GM20431 (cell line): Measurements from ENCODE around the gene CRYBG1.
"Not testable (repeated sequence)": the region's sequence is repeated elsewhere in the genome, so short reads cannot be mapped to it uniquely, and the experiment has no call there.

Experiments
- in situ Hi-C: fragments of 300-500 bp; cut with MseI, MboI; formaldehyde crosslinking; loops from one replicate; pipeline ENCODE4 v1.15.0; 2020; ENCODE audit warnings: low sequenced_read_pairs; ENCODE audit not compliant: unreplicated experiment

CRYBG1 gene

DNA sequence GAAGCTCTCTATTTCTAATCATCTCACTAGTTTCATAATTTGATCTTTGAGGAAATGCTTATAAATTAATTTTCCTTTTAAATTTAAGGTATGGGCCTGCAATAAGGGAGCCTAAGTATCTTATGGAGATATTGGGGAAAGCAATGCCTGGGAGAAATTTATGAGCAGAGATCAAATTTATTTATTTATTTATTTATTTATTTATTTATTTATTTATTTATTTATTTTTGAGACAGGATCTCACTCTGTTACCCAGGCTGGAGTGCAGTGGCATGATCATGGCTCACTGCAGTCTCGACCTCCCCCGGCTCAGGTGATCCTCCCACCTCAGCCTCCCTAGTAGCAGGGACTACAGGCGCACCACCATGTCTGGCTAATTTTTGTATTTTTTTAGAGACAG, 155.1 kb downstream of the CRYBG1 start:
- in situ Hi-C loops, result not testable (repeated sequence)

DNA sequence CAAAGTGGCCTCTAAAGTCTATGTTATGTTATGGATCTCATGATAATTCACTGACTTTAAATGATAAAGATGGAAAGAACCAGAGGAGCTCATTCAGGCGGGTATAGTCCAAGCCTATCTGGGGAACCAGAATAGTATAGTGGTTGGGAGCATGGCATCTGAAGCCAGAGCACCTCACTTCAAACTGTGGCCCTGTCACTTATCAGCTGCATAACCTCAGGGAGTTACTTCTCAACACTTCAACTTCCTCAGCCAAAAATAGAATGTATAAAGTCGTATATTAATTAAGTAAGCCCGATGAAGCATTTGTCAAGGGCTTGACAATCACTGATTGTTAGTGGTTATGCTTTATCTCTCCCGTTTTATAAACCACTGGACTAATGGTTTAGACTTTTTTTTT, 156.1 kb downstream of the CRYBG1 start:
- in situ Hi-C loops, result no loop called here

DNA sequence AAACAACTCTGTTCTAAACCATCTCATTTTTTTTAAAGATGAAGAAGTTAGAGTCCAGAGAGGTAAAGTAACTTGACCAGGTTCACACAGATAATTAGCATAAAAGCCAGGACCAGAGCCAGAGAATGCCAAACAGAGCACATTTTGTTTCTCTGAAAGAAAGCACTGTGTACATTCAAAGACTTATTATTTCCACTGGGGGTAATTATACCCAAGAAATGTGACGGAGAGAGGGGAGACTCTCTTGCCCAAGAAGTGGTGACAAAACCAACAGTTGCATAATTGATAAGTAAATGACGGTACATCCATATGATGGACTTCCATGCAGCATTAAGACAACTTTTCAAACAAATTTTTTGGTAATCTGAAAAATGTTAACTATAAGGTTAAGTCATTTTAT, 157.2 kb downstream of the CRYBG1 start:
- in situ Hi-C loops, result no loop called here

DNA sequence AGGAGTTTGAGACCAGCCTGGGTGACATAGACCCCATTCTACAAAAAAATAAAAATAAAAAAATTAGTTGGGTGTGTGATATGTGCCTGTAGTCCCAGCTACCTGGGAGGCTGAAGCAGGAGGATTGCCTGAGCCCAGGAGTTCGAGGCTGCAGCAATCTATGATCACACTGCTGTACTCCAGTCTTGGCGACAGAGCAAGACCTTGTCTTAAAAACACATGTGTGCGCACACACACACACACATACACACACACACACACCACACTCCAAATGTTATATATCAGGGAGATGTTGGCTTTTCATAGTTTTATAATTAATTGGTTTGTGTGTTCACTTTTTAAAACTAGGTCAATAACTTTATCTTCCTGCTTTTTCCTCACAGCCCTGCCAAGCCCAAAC, 158.2 kb downstream of the CRYBG1 start:
- in situ Hi-C loops, result no loop called here

DNA sequence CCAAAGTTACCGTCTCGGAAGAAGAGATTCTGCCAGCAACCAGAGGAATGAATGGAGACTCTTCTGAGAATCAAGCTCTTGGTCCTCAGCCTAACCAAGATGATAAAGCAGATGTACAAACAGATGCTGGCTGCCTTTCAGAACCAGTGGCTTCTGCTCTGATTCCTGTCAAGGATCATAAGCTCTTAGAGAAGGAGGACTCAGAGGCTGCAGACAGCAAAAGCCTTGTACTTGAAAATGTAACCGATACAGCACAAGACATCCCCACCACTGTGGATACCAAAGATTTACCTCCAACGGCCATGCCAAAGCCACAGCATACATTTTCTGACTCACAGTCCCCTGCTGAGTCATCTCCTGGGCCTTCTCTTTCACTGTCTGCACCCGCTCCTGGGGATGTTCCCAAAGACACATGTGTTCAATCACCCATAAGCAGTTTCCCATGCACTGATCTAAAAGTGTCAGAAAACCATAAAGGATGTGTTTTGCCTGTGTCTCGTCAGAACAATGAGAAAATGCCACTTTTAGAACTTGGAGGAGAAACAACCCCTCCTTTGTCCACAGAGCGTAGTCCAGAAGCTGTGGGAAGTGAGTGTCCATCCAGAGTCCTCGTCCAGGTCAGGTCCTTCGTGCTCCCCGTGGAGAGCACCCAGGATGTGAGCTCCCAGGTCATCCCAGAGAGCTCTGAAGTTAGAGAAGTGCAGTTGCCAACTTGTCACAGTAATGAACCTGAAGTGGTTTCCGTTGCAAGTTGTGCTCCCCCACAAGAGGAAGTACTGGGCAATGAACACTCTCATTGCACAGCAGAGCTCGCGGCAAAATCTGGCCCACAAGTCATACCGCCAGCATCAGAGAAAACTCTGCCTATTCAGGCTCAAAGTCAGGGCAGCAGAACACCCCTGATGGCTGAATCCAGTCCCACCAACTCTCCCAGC, 159.2 kb downstream of the CRYBG1 start:
- in situ Hi-C loops, result no loop called here

DNA sequence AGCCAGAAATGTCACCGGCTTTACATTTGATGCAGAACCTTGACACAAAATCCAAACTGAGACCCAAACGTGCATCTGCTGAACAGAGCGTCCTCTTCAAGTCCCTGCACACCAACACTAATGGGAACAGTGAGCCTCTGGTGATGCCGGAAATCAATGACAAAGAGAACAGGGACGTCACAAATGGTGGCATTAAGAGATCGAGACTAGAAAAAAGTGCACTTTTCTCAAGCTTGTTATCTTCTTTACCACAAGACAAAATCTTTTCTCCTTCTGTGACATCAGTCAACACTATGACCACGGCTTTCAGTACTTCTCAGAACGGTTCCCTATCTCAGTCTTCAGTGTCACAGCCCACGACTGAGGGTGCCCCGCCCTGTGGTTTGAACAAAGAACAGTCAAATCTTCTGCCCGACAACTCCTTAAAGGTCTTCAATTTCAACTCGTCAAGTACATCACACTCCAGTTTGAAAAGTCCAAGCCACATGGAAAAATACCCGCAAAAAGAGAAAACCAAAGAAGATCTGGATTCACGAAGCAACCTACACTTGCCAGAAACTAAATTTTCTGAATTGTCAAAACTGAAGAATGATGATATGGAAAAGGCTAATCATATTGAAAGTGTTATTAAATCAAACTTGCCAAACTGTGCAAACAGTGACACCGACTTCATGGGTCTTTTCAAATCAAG, 160.3 kb downstream of the CRYBG1 start:
- in situ Hi-C loops, result no loop called here

DNA sequence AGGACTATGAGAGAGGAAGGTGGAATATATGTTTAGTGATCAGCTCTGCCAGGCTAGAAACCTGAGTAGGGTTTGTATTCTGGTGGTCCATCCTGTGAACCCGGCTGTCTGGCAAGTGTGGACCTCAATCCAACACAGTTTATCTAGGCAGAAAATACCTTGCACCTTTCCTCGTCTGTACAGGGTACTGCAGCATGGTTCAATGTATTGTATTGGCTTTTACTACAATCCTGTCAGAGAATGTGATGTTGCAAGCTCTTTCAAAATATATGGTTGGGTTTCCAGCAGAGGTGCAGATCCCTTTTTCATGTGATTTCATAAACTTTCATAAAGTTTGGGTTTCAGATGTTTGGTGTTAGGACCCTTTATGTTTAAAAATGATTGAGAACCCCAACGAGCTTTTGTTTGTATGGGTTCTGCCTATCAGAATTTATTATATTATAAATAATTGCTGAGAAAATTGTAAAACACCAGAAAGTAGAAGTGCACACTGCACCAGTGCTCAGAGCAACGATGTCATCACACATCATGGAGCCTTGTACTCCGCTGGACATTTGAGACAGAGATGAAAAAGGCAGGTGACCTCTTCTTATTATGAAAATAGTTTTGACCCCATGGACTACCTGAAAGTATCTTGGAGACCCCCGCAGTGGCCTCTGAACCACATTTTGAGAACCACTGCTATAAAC, 162.2 kb downstream of the CRYBG1 start:
- in situ Hi-C loops, result no loop called here

DNA sequence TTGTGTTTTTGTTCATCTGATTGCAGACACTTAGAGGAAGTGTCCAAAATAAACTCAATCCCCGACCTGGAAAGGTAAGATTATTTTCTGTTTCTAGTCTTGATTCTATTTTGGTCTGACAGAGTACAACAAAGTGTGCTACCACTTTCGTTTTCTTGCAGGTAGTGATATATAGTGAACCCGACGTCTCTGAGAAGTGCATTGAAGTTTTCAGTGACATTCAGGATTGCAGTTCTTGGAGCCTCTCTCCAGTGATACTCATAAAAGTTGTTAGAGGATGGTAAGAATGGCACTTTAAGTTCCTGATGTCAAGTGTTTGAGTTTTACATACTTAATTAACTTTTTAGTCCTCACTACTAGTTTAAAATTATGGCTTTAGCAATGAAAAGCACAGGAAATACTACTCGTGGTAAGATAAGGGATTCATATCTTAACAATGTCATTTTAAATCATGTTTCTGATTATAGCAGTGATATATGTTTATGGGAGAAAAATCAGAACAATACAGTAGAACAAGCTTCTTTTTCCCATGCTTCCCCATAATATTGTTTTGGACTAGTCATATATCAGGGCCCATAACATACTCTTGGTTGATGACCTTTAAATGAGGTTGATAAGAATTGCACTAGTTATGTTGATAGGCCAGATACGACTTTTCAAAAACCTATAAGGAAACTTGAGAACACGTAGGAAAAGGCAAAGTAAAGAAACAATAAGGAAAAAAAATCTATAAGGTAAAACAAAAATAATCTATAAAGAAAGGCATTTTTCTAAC, 164.8 kb downstream of the CRYBG1 start:
- in situ Hi-C loops, result no loop called here

DNA sequence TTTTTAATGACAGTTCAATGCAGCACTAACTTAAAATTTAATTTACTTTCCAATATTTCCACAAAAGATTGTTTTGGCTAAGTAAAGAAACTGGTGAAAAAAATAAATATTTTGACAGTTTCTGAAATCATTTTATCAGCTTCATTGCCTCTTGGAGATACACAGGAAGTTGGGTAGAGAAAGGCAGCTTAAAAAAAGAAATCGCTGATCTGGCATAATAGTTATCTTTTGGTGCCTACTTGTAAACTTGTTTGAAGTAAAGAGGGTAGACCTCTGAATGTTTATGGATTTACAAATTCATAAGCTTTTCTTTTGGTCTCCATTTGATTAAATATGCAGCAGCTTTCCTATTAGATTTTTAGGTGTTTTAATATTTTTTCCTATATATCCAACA, 165.4 kb downstream of the CRYBG1 start:
- in situ Hi-C loops, result no loop called here

DNA sequence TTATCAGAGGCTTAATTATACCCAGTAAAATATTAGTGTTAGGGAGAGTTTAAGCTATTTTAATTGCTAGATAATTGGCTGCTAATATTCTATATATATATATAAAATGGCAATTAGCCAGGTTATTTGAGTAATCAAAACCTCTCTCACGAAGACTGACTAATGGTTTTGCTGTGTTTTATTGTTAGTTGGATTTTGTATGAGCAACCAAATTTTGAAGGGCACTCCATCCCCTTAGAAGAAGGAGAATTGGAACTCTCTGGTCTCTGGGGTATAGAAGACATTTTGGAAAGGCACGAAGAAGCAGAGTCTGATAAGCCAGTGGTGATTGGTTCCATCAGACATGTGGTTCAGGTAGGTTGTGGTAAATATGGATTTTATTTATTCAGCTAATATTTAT, 166.6 kb downstream of the CRYBG1 start:
- in situ Hi-C loops, result no loop called here

DNA sequence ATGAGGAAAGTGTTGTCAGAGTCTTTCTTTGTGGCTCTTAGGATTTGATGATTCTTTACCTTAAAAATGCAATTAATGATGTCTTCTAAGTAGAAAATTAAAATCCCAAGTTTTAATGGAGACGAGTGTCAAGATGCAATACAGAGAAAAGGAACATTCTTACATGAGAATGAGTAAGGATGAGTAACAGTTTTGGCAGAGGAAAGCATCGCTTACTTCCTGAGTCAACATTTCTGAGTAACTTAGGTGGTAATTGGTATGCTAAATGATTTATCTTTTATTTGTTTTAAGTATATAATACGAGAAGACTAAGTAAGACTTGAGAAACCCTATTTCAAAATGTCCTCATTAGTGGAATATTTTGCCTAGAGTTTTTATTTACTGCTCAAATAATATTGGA, 167.5 kb downstream of the CRYBG1 start:
- in situ Hi-C loops, result no loop called here

DNA sequence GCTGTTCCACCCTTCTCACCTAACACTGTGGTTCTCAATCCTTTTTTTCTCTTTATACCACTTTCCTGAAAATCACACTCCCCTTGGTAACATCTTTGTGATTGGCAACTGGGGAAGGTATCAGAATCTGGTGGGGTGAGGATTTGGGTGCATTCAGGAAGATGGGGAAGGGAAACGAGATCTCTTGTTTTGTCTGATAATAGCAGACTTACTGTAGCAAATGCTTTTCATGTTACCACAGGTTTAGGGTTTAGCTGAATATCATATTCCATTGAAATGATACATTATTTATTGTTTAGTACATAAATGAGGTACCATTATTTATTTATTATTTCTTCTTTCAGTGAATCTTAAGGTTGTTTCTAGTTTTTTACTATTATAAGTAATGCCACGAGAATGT, 168.0 kb downstream of the CRYBG1 start:
- in situ Hi-C loops, result no loop called here

DNA sequence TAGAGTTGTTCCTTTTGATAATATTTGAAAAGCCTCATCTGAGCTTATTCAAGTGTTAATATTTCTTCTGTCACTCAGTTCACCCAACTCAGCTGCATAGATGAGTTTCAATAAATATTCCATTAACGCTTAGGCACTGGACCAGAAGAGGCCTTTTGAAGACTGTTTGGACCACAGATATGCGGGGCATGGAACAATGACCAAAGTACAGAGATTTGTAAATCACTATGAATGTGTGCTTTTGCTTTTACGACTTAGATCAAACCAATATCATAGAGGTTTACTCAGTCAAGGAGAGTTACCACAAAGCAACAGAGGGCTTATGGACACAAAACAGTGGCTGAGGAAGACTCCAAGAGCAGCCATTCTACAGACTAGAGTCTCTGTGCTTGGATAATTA, 168.9 kb downstream of the CRYBG1 start:
- in situ Hi-C loops, result no loop called here

DNA sequence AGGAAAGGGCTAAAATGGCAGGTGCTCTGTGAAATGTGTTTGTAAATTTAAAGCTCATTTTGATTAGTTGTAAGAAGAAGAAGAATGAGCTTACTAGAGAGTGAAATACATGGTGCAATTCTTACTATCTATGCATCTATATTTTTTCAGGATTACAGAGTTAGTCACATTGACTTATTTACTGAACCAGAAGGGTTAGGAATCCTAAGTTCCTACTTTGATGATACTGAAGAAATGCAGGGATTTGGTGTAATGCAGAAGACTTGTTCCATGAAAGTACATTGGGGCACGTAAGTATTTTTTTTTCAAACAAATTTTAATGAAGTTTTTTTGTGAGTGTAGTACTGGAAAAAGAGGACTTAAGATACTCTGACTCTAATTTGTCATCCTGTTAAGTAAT, 169.5 kb downstream of the CRYBG1 start:
- in situ Hi-C loops, result no loop called here

DNA sequence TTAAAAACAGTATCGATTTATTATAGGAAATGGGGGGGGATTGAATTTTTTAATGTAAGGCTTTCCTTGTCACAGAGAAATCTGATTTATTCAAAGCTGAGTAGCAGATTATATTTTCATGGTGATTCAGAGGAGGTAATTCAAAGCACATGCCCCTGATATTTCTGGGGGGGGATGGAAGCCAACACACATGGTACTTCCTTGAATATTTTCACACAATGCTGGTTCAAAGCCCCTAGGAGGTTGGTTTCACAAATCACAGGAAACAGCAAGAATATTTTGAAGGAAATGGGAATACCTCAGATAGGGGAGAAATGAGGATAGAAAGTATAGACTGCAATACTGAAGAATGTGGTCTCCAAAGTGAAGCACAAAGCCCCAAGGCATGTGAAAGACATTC, 170.0 kb downstream of the CRYBG1 start:
- in situ Hi-C loops, result no loop called here

DNA sequence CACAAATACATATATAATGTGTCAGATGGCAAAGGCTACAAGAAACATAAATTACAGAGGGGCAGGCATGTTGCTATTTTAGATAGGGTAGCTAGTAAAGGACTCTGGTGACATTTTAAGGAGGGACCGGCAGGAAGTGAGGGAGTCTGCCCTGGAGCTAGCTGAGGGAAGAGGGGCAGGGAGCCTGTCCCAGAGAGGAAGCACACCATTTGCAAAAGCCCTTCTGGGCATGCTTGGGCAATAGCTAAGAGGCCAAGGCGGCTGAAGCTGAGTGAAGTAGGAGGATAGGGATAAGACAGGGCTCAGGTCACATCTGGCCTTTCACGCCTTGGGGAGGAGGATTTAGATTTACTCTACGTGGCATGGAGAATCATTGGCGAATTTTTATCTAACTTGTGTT, 172.5 kb downstream of the CRYBG1 start:
- in situ Hi-C loops, result no loop called here

DNA sequence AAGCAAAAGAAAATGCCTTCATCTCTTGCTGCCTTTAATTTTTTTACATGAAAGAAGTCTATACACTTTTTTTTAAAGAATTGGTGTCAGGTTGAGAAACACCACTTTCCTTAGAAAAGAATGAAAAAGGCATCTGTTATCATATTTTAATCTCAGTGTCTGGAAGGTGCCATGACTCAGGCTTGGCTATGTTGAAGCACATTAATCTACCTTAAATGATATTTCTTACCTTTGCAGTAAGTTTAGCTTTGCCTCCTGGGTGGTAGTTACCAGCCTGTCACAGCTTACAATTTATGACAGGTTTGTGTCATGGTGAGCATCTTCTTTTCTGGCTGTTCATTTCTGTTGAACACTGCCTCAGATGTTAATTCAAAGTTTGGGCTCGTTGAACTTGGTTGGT, 173.5 kb downstream of the CRYBG1 start:
- in situ Hi-C loops, result no loop called here

DNA sequence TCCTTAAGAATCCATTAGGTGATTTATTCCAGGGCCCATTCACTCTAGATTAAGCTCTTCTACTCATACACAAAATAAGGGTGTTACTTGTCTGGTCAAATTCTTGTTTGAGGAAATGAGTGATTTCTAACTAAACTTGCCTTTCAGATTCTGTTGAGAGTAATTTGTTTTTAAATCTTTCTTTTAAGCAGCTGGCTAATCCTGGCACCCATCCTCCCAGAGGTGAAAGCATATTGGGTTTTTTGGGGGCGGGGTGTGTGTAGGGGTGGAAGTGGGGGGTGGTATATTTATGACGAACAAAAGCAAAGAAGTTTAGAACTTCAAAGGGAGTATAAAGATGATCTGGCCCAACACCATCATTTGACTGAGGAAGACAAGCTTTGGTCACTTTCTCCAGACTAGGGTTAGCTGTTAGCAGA, 174.1 kb downstream of the CRYBG1 start:
- in situ Hi-C loops, result no loop called here

DNA sequence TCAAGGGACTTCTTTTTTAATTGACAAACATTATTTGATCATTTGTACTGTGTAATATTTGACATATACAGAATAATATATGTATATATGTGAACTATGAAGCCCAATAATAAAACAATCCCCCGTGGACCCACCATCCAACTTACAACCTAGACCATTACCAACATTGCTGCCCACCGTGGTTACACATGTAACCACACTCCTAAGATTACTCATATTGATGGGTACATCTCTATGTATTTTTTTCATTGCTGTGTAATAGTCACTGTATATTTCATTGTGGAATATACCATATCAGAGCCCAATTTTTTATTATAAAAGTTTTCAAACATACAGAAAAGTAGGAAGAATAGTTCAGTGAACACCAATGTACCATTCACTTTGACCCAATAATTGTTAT, 174.5 kb downstream of the CRYBG1 start:
- in situ Hi-C loops, result no loop called here

DNA sequence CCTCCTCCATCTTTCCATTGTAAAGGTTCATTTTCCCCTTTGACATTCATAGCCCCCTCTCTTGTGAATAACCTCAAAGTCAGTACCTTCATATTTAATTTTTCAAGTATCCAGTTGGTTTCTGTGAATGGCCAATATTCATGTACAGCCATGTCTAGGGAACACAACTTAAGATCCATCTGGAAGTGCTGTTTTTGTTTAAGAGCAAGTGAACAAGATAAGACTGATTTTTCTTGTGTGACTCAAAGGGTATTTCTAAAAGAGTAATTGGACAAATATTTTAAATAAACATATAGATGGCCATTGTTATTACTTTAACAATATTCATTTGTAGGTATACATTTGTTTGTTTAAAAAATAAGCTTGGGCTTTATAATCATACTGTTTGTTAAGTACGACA, 175.8 kb downstream of the CRYBG1 start:
- in situ Hi-C loops, result no loop called here
